Measurements from ENCODE around the gene ZBTB9.
"Not testable (repeated sequence)": the region's sequence is repeated elsewhere in the genome, so short reads cannot be mapped to it uniquely, and the experiment has no call there.

GRCh38 chr6:33482620-33483019 lies 28.2 kb downstream of the ZBTB9 start:
- not testable (repeated sequence) for TF ChIP-seq CTCF, POLR2A (IDR thresholded peaks at IDR 0.05)

Data from thyroid gland (tissue), 4 donors.